Skin of body (tissue), 2 donors: ENCODE results near the gene MYH7. TPM values are rescaled to one million over a fixed set of nuclear protein-coding genes. Genes with fewer than 3 reads are reported as not detected.
"Not testable (repeated sequence)": the region's sequence is repeated elsewhere in the genome, so short reads cannot be mapped to it uniquely, and the experiment has no call there.

ENCODE experiments used
- DNase-seq: peaks from one replicate; lab custom pipeline; 2025; lab: John Stamatoyannopoulos, UW
- total RNA-seq: library from RNA; depleted of rRNA; stranded (reverse); fragments of >200 nt; gene quantifications from one replicate; pipeline ENCODE4 v1.2.3, GENCODE V29; 2014

The MYH7 gene
- 84.4 TPM for total RNA-seq

- no peak for DNase-seq
Observed at GRCh38 chr14:23435543-23436326, at the start of gene MYH7. Gene MYH7, minus strand, starts transcription at chr14:23435660. Its CDS starts 1,928 bp downstream, at chr14:23433732.

GRCh38 chr14:23483236-23483854, 47.9 kb upstream of the MYH7 start:
- DNase-seq, result no peak

- no peak for DNase-seq
Observed at GRCh38 chr14:23482823-23483148, 47.3 kb upstream of the MYH7 start.

GRCh38 chr14:23481979-23482822, 46.7 kb upstream of the MYH7 start:
- no peak for DNase-seq

GRCh38 chr14:23481362-23481970, 46.0 kb upstream of the MYH7 start:
- DNase-seq, result no peak

- peak; percentile 40 for DNase-seq
Observed at GRCh38 chr14:23478109-23478759, 42.8 kb upstream of the MYH7 start.

GRCh38 chr14:23470947-23471346, 35.5 kb upstream of the MYH7 start:
- DNase-seq, result no peak

- DNase-seq, result no peak
Observed at GRCh38 chr14:23469906-23470403, 34.5 kb upstream of the MYH7 start.

- peak; percentile 100 for DNase-seq
Observed at GRCh38 chr14:23469127-23469905, 33.9 kb upstream of the MYH7 start, which contains the start of gene NGDN. Gene NGDN, plus strand, starts transcription at chr14:23469703. Its CDS starts 13 bp downstream, at chr14:23469716.

GRCh38 chr14:23468704-23469126, 33.3 kb upstream of the MYH7 start:
- DNase-seq, result no peak

GRCh38 chr14:23465261-23465660, 29.8 kb upstream of the MYH7 start:
- DNase-seq, result no peak

GRCh38 chr14:23464700-23465099, 29.2 kb upstream of the MYH7 start:
- DNase-seq, result no peak

GRCh38 chr14:23460960-23461359, 25.5 kb upstream of the MYH7 start:
- DNase-seq, result no peak

- DNase-seq, result no peak
Observed at GRCh38 chr14:23457587-23458445, 22.4 kb upstream of the MYH7 start.

GRCh38 chr14:23456883-23457586, 21.6 kb upstream of the MYH7 start:
- not testable (repeated sequence) for DNase-seq

GRCh38 chr14:23454445-23454856, 19.0 kb upstream of the MYH7 start:
- no peak for DNase-seq

GRCh38 chr14:23452237-23452636, 16.8 kb upstream of the MYH7 start:
- DNase-seq, result no peak

- no peak for DNase-seq
Observed at GRCh38 chr14:23450379-23450778, 14.9 kb upstream of the MYH7 start.
